ENCODE results near the gene FBXL2.

The FBXL2 gene, protein sequence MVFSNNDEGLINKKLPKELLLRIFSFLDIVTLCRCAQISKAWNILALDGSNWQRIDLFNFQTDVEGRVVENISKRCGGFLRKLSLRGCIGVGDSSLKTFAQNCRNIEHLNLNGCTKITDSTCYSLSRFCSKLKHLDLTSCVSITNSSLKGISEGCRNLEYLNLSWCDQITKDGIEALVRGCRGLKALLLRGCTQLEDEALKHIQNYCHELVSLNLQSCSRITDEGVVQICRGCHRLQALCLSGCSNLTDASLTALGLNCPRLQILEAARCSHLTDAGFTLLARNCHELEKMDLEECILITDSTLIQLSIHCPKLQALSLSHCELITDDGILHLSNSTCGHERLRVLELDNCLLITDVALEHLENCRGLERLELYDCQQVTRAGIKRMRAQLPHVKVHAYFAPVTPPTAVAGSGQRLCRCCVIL

GRCh38 chr3:33277193-33277882, at the start of gene FBXL2:
TSS of gene FBXL2 (plus strand) at chr3:33277442. CDS start at chr3:33277513, 71 bp downstream.
- DNase-seq (ENCODE audit: low read depth) = peak; percentile 29

DNA sequence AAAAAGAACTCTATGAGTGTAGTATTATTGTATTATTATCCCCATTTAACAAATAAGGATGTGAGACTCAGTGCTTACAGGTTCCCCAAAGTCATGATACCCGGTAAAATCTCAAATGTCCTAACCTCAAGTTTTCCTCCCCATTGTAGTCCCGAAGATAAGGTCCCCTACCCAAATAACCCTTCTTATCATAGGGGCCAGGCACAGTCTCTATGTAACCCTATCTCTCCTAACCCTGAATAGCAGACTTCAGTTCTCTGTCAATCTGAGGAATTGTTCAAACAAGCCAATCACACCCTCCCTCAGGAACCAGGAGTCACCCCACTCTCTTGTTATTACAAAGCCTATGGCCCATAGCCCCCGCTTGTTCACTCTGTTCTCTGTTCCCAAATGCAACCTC, 48.2 kb upstream of the FBXL2 start:
- no peak for DNase-seq (ENCODE audit: low read depth)

- DNase-seq (ENCODE audit: low read depth) = no peak
Observed at GRCh38 chr3:33229947-33230346, 47.3 kb upstream of the FBXL2 start.

DNA sequence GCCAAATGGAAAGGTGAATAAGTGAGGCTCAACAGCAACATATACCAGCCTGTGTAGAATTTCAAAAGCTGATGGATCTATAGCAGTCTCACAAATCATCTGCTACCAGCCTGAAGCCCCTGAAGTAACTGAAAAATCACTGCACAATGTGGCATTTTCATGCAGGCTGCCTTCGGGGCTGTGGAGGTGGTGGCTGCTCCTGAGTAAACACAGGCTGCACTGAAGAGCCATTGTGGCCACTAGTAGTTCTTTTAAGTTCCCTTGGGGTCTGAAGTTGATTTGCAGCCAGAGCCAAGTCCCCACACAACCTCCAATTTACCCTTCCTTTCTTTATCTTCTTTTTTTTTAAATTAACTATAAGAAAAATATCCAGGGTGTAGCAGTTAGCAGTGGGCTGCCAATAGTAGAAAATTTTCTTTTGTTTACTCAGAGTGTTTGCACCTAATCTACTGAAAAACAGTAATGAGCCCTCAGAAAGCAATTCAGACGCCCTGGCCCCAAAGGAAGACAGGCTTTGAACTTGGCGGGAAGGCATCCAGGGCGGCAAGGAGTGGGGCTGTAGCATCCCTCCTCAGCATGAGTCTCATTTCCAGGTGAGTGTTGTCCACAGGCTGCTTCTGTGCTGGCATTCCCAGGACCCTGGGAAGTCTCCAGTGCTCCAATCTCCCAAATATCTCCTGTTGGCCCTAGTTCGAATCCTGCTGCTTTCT, 45.3 kb upstream of the FBXL2 start:
- DNase-seq (ENCODE audit: low read depth) = no peak

DNA sequence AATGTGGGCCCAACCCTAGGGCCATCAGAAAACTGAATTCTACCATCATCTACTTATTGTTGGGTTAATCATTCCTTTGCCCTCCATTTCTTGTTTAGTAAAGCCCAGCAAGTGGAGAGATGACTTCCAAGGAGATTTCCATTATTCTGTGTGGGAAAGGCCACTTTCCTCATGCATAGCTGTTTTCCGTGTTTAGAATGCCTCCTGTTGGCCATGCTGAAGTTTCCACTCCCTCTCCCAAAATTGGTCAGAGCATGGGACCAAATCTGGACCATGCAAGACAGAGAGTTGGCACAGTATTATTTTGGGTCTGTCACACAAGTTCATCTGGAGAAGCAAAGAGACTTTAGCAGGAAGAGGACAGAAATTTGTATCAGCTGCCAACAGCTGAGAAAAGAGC, 43.4 kb upstream of the FBXL2 start:
- no peak for DNase-seq (ENCODE audit: low read depth)

DNA sequence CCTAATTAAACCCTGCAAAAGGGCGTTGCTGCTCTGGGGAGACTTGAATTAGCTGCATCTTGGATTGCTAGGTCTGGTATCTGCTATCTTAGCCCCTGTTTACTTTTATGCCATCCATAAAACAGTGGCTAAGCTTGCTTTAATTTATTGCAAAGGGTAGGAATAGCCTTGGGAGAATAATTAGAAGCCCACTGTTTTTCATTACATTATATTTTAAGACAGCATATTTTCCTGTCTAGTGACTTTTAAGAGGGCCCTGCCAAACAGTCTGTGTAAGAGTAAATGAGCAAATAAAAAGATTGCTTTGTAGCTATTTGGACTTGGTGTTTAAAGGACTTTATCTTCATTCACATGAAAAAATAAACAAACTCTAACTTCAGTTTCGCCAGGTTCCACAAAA, 41.2 kb upstream of the FBXL2 start:
- DNase-seq (ENCODE audit: low read depth) = no peak

DNA sequence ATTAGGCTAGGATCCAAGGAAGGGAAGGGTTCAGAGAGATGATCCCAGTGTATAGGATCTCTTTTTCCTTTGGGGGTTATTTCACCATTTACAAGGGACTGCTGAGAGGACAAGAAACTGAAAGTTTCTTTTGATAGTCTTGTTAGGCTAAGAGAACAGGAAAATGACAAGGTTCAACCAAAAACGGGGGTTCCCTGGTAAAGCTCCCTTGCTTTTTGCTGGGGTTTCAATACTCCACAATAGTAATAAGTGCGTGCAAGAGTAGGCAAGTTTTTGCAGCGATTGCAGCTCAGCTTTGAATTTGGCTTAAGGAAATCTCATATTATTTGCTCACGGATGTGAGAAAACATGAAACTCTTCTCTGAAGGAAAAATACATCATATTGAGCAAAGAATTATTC, 39.8 kb upstream of the FBXL2 start:
- DNase-seq (ENCODE audit: low read depth) = no peak

GRCh38 chr3:33238923-33239322, 38.3 kb upstream of the FBXL2 start:
- DNase-seq (ENCODE audit: low read depth) = no peak

GRCh38 chr3:33240261-33240660, 37.0 kb upstream of the FBXL2 start:
- no peak for DNase-seq (ENCODE audit: low read depth)

- no peak for DNase-seq (ENCODE audit: low read depth)
Observed at GRCh38 chr3:33246786-33247185, 30.5 kb upstream of the FBXL2 start.

DNA sequence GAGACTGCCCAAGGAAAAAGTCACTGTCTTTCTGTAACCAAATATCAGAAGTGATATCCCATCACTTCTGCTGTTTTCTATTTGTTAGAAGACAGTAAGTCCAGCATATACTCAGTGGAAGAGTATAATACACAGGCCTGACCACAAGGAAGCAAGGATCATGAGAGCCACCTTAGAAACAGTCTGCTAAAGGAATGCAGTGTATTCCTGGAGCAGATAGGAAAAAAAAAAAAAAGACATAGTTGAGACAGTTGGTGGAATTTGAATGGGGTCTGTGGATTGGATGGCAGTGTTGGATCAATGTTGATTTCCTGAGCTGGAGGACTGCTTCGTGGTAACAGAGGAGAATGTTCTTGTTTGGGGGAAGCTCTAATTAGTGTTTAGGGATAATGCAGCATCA, 26.5 kb upstream of the FBXL2 start:
- DNase-seq (ENCODE audit: low read depth) = peak; percentile 37

GRCh38 chr3:33256249-33256648, 21.0 kb upstream of the FBXL2 start:
- no peak for DNase-seq (ENCODE audit: low read depth)

DNA sequence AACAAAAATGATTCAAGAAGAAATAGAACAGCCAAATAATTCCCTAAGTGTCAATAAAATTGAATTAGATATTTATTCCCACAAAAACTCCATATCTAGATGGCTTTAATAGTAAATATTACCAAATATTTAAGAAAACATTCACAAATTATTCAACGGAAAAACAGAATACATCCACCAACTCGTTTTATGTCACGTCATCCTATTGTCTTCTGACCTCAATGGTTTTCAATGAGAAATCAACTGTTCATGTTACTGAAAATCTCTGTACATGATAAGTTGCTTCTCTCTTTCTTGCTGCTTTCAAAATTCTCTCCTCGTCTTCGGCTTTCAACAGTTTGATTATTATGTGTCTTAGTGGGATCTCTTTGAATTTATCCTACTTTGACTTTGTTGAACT, 17.1 kb upstream of the FBXL2 start:
- no peak for DNase-seq (ENCODE audit: low read depth)

- no peak for DNase-seq (ENCODE audit: low read depth)
Observed at GRCh38 chr3:33269385-33269784, 7.9 kb upstream of the FBXL2 start.

GRCh38 chr3:33271324-33271723, 5.9 kb upstream of the FBXL2 start:
- no peak for DNase-seq (ENCODE audit: low read depth)

DNA sequence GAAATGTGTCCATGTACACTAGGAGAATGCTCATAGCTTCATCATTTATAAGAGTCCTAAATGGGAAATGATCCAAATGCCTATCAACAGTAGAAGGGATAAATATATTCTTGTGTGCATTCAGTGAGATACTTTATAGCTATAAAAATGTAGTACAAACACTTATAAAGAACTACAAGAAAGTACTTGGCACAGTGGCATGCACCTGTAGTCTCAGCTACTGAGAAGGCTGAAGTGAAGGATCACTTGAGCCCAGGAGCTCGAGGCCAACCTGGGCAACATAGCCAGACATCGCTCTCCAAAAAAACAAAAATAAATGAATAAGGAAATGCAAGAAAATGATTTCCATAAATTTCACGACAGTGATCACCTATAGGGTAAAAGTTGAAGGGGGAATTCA, 3.6 kb upstream of the FBXL2 start:
- DNase-seq (ENCODE audit: low read depth) = no peak

- DNase-seq (ENCODE audit: low read depth) = peak; percentile 13
Observed at GRCh38 chr3:33278163-33278562, 921 bp downstream of the FBXL2 start.

- DNase-seq (ENCODE audit: low read depth) = no peak
Observed at GRCh38 chr3:33287672-33288282, 10.5 kb downstream of the FBXL2 start.

DNA sequence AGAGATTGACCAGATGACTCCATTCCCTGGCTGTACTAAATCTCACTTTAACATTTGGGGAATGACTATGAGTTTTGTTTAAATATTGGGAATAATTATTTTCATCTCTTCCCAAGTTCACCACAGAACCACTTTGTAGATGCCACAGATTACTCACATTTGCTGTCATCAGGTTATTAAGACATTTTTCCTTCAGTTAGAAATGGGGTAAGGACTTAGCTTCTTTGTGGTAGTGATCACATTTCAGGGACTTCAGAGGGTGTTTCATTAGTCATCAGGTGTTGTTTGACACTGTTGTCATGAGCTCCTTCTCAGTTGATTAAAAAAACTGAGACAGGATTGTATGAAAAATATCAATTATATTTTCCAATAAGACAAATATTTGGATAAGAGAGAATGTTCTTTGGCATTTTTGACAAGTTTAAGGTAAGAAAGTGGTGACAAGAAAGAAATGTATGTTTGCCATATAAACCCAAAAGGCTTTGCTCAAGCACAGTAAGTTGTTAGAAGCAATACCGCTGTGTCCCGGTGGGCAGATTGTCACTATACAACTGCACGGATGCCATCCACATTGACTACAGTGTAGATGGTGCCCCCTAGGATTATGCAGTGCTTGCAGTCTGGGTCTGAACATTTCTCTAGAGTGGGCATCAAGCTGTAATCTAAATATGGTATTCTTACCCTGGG, 22.3 kb downstream of the FBXL2 start:
- DNase-seq (ENCODE audit: low read depth) = peak; percentile 48

DNA sequence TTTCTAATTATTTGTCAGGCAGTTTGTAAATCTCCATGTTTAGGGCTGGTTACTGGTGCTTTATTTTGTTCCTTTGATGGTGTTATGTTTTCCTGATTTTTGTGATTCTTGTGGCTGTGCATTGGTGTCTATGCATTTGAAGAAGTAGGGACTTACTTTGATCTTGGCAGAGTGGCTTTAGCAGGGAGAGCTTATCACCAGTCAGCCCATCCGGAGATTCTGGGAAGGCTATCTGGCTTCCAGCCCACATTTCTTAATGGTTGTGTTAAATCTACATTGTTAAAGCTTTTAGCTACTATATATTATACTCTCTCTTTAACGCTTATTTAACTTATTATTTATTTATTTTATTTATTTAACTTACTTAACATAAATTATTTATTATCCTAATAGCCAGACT, 35.1 kb downstream of the FBXL2 start:
- peak; percentile 11 for DNase-seq (ENCODE audit: low read depth)

GRCh38 chr3:33313331-33313730, 36.1 kb downstream of the FBXL2 start:
- no peak for DNase-seq (ENCODE audit: low read depth)

- DNase-seq (ENCODE audit: low read depth) = no peak
Observed at GRCh38 chr3:33314993-33315392, 37.8 kb downstream of the FBXL2 start.
